Nephron progenitor cell (in vitro differentiated cells): ENCODE measurements around the gene GUCY1A2.

Source experiments
- DNase-seq: peaks from one replicate; pipeline ENCODE4 v3.0.0; 2021
- H3K27ac Mint-ChIP-seq: 2 replicates; pipeline ENCODE4 v1.8.0; 2021; ENCODE audit warnings: mild to moderate bottlenecking, moderate library complexity, mixed read lengths
- H3K27me3 Mint-ChIP-seq: 2 replicates; pipeline ENCODE4 v1.8.0; 2021; ENCODE audit warnings: mild to moderate bottlenecking, low read depth, mixed read lengths; ENCODE audit not compliant: poor library complexity
- H3K36me3 Mint-ChIP-seq: 2 replicates; pipeline ENCODE4 v1.8.0; 2021; ENCODE audit warnings: low read depth, mixed read lengths
- H3K4me1 Mint-ChIP-seq: 2 replicates; pipeline ENCODE4 v1.8.0; 2021; ENCODE audit warnings: mixed read lengths
- H3K4me3 Mint-ChIP-seq: 2 replicates; pipeline ENCODE4 v1.8.0; 2021; ENCODE audit warnings: mild to moderate bottlenecking, moderate library complexity, mixed read lengths
- H3K9me3 Mint-ChIP-seq: 2 replicates; pipeline ENCODE4 v1.8.0; 2021; ENCODE audit warnings: mild to moderate bottlenecking, moderate library complexity, mixed read lengths
- TF ChIP-seq, protein P1 (sequence below): fragments of 200-600 bp; sonication (generic); IDR thresholded peaks from 2 replicates; pipeline ENCODE4 v1.5.0; 2021; ENCODE audit warnings: antibody characterized with exemption

The GUCY1A2 gene

DNA sequence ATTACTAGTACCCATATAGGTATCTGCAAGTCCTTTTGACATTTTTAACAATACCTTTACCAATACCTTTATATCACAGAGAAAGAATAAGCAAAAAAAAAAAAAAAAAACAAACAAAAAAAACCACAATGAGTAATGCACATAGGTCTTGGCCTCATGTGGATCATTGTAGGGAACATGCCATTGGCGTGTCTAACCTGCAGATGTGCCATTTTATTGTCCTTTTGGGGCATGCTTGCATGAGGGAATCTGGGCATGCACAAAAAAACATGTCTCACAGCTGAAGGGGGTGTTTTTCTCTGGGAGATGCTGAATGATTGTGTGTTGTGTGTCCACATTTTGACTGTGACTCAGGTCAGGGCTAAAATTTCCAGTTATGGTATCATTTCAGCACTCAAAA lies 361.6 kb downstream of the GUCY1A2 start:
- Mint-ChIP-seq H3K4me3 (no peak overlapping the region), H3K9me3 (no peaks in the 10 kb centered on the region), H3K27me3 (no peaks in the 10 kb centered on the region), H3K27ac (no peak overlapping the region), H3K4me1 (no peaks in the 10 kb centered on the region), H3K36me3 (no peaks in the 10 kb centered on the region)
- TF ChIP-seq, protein P1, sequence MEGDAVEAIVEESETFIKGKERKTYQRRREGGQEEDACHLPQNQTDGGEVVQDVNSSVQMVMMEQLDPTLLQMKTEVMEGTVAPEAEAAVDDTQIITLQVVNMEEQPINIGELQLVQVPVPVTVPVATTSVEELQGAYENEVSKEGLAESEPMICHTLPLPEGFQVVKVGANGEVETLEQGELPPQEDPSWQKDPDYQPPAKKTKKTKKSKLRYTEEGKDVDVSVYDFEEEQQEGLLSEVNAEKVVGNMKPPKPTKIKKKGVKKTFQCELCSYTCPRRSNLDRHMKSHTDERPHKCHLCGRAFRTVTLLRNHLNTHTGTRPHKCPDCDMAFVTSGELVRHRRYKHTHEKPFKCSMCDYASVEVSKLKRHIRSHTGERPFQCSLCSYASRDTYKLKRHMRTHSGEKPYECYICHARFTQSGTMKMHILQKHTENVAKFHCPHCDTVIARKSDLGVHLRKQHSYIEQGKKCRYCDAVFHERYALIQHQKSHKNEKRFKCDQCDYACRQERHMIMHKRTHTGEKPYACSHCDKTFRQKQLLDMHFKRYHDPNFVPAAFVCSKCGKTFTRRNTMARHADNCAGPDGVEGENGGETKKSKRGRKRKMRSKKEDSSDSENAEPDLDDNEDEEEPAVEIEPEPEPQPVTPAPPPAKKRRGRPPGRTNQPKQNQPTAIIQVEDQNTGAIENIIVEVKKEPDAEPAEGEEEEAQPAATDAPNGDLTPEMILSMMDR = no peak
- DNase-seq = no peak

DNA sequence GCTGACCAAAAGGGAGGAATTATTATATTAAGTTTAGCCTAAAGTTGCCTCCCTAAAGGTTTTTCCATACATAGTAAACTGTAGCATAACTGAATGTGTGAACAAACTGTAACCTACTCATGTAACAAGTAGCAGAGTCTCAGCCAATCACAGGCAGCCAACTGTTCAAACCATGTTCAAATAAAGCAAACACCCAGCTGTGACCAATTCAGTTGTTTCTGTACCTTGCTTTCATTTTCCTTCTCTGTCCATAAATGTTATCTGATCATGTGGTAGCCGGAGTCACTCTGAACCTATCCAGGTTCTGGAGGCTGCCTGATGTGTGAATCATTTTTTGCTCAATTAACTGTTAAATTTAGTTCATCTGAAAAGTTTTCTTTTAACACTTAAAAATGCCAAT lies 373.5 kb downstream of the GUCY1A2 start:
- Mint-ChIP-seq H3K36me3 (no peaks in the 10 kb centered on the region), H3K27ac (no peak overlapping the region), H3K9me3 (peaks cover 17% of the 10 kb centered on the region), H3K27me3 (peaks cover 3% of the 10 kb centered on the region), H3K4me1 (no peaks in the 10 kb centered on the region), H3K4me3 (no peak overlapping the region)
- DNase-seq = no peak
- TF ChIP-seq, protein P1 = no peak

DNA sequence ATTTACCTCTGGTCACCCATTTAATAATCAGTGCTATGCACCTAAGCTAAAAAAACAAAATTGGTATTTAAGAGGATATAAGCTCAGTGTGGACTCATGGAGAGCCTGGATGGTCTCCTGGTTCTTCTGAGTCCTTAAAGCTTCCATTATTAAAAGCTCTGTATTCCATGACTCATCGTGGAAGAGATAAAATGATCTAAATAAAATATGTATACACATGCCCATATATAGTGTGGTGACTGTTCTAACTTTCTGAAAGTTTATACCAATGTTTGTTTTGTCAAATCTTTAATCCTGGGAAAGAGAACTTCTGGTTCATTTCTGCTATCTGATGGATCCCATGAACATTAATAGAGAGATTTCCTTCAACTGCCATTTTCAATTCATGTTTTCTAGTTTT lies 375.9 kb downstream of the GUCY1A2 start:
- Mint-ChIP-seq H3K36me3 (no peaks in the 10 kb centered on the region), H3K4me1 (no peaks in the 10 kb centered on the region), H3K9me3 (peaks cover 8% of the 10 kb centered on the region), H3K27me3 (no peaks in the 10 kb centered on the region), H3K27ac (no peak overlapping the region), H3K4me3 (no peak overlapping the region)
- TF ChIP-seq, protein P1 = no peak
- no peak for DNase-seq

DNA sequence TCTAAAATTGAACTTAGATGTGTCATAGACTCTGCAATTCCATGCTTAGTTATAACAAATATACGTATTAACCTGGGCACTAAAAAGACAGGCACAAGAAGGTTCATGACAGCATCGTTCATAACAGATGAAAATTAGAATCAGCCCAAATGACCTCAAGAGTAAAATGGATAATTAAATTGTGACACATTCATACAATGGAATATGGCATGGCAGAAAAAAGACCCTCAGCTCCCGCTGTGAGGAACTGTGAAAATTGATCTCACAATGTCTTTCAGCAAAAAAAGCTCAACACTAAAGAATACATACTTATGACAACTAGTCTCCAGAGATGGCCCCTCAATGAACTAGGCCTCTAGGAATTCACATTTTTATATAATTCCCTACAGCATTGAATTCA lies 386.0 kb downstream of the GUCY1A2 start:
- DNase-seq = no peak
- no peaks in the 10 kb centered on the region for H3K36me3 Mint-ChIP-seq
- no peak overlapping the region for H3K27ac Mint-ChIP-seq
- no peaks in the 10 kb centered on the region for H3K4me1 Mint-ChIP-seq
- peaks cover 10% of the 10 kb centered on the region for H3K9me3 Mint-ChIP-seq
- TF ChIP-seq, protein P1 = no peak
- no peaks in the 10 kb centered on the region for H3K27me3 Mint-ChIP-seq
- no peak overlapping the region for H3K4me3 Mint-ChIP-seq

DNA sequence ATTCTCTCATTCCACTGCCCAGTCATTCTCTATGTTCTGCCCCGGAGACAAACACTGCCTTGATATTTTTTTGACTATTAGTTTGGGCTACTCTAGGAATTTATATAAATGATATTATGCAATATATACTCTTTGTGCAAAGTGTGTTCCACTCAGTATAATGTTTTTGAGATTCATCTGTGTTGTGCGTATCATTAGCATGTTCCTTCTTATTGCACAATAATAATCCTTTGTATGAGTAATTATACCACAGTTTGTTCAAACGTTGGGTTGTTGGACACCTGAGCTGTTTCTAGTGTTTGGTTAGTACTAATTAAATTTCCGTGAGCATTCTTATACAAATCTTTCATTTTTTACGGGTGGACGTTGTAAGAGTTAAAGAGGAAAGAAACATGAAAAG lies 390.6 kb downstream of the GUCY1A2 start:
- Mint-ChIP-seq H3K27me3 (no peaks in the 10 kb centered on the region), H3K27ac (no peak overlapping the region), H3K36me3 (no peaks in the 10 kb centered on the region), H3K9me3 (peaks cover 19% of the 10 kb centered on the region), H3K4me3 (no peak overlapping the region), H3K4me1 (peaks cover 8% of the 10 kb centered on the region)
- TF ChIP-seq, protein P1 = no peak
- DNase-seq = no peak

DNA sequence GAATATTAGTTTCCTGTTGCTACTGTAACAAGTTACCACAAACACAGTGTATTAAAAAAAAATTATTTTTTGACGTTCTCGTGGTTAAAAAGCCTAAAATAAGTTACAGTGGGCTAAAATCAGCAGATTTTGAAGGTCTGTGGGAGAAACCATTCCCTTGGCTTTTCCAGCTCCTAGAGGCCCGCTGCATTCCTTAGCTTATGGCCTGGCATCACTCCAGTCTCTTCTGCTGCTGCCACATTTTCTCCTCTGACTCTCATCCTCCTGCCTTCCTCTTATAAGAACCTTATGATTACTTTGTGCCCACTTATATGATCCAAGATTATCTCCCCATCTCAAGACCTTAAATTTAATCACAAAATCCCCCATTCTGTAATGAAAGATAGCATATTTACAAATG lies 392.7 kb downstream of the GUCY1A2 start:
- H3K9me3 Mint-ChIP-seq = peaks cover 19% of the 10 kb centered on the region
- no peaks in the 10 kb centered on the region for H3K36me3 Mint-ChIP-seq
- peaks cover 8% of the 10 kb centered on the region for H3K4me1 Mint-ChIP-seq
- no peaks in the 10 kb centered on the region for H3K27me3 Mint-ChIP-seq
- no peak overlapping the region for H3K27ac Mint-ChIP-seq
- TF ChIP-seq, protein P1 = no peak
- H3K4me3 Mint-ChIP-seq = no peak overlapping the region
- DNase-seq = no peak
